ENCODE data around the gene ECT2.

- TF ChIP-seq POLR2A (IDR thresholded peaks at IDR 0.05; ENCODE audit: low read length), result no peak
- no peak for TF ChIP-seq GATA1 (IDR thresholded peaks at IDR 0.05; ENCODE audit: low read depth, low read length)
Measured at GRCh38 chr3:172844428-172844827, 93.9 kb downstream of the ECT2 start.
